ENCODE results near the gene KY.

Gene KY

DNA sequence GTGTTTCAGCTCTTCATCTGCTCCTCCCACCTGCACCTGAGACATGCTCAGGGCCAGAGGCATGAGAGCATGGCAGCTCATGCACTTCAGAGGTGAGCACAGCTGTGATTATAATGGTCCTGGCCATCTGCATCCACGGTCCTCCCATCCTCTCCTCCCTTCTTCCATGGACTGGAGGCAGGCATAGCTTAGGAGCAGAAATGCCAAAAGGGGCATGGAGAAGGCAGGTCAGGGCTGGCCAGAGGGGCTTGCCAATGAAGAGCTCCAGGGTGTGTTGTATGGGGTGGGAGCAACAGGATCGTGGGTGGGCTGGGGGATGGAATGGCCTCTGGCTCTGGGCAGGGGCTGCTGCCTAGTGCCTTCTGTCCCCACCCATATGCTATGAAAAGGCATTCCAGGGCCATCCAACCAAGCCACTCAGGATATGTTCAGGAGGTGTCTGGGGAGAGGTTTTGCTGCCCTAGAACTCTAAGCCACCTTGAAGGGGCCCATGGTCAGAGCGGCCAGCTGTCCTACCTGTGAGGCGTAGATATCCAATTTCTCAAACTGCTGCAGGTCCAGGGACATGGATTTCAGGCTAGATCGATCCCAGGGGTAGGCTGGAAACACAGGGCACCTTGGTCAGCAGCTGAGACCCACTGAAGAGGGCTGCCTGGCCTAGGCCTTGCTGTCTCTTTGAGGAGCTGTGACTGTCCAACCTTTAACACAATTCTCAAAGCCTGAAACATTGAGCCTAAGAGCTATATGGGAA, 26.1 kb downstream of the KY start:
- Histone ChIP-seq H3K36me3 (ENCODE audit: insufficient read depth, low read length) (no peaks in the 10 kb centered on the region), H3K9ac (ENCODE audit: low read depth, low read length) (no peak overlapping the region), H3K4me1 (ENCODE audit: insufficient read depth, low read length) (no peaks in the 10 kb centered on the region), H3K9me3 (ENCODE audit: control insufficient read depth, insufficient read depth, low read length) (no peaks in the 10 kb centered on the region; the same call in 1 of the 2 replicates)

DNA sequence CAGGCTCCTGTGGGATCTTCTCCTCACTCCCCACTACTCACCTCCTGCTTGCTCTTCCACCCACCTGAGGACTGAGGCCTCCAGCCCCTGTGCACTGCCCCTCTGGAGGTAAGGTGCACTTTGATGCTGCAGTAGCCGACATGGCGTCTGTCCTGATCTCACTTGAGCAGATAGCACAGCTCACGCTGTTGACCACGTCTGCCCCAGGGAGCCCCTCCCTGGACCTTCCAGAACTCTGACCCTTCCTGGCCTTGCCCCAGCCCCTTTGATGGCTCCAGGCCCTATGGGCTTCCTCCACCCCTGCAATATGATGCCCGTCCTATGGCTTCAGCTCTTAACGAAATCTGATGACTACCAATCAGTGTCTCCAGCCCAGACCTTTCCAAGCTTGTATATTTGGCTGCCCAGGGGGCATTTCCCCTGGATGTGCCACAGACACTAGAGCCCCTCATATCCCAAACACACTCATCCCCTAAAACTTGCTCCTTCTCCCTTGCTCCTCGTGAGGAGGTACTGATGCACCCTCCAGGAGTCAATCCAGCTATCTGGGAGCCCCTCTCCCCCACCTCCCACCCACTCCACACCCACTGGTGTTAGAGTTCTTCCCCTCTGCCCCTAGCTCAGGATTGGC, 27.1 kb downstream of the KY start:
- Histone ChIP-seq H3K9ac (ENCODE audit: low read depth, low read length) (no peak overlapping the region), H3K36me3 (ENCODE audit: insufficient read depth, low read length) (no peaks in the 10 kb centered on the region), H3K4me1 (ENCODE audit: insufficient read depth, low read length) (no peaks in the 10 kb centered on the region), H3K9me3 (ENCODE audit: control insufficient read depth, insufficient read depth, low read length) (no peaks in the 10 kb centered on the region; the same call in 1 of the 2 replicates)

DNA sequence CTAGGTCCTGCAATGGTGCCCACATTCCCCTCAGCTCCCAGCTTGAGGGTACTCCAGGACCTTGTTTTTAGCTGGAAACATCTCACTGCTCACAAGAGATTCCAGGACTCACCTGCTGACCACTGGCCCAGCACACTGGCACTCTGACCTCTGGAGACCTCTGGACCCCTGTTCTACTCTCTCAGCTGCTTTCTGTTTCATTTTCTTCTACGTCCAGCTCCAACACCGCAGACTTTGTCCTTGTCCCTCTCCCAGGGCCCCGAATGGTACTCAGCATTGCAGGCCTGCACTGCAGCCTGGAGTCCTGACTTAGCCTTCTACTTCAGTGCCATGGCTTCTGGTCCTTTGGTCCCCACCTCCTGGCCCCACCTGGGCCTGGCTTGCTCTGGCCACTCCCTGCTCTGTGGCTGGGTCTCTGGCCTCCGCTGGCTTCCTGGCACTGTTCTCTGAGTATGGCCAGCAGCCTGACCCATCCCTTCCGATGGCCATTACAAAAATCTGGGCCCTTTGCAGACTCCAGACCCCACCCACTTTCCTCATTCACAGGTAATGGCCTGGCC, 27.9 kb downstream of the KY start:
- Histone ChIP-seq H3K9me3 (ENCODE audit: control insufficient read depth, insufficient read depth, low read length) (no peaks in the 10 kb centered on the region), H3K9ac (ENCODE audit: low read depth, low read length) (no peak overlapping the region), H3K4me1 (ENCODE audit: insufficient read depth, low read length) (no peaks in the 10 kb centered on the region), H3K36me3 (ENCODE audit: insufficient read depth, low read length) (no peaks in the 10 kb centered on the region)

DNA sequence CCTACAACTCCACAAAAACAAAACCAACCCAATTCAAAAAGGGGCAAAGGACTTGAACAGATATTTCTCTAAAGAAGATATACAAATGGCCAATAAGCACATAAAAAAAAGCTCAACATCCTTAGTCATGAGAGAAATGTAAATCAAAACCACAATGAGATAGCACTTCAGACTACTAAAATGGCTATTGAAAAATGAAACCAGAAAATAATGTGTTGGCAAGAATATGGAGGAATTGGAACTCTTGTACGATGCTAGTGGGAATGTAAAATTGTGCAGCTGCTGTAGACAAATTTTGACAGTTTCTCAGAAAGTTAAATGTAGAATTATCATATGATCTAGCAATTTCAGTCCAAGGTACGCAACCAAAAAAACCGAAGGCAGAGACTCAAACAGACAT, 29.0 kb downstream of the KY start:
- H3K4me1 ChIP-seq (ENCODE audit: insufficient read depth, low read length): no peaks in the 10 kb centered on the region
- no peaks in the 10 kb centered on the region for H3K9me3 ChIP-seq (ENCODE audit: control insufficient read depth, insufficient read depth, low read length)
- no peak overlapping the region for H3K9ac ChIP-seq (ENCODE audit: low read depth, low read length)
- H3K36me3 ChIP-seq (ENCODE audit: insufficient read depth, low read length): no peaks in the 10 kb centered on the region

GRCh38 chr3:134620476-134621115, 30.2 kb downstream of the KY start:
- no peaks in the 10 kb centered on the region for H3K4me1 ChIP-seq (ENCODE audit: insufficient read depth, low read length)
- H3K36me3 ChIP-seq (ENCODE audit: insufficient read depth, low read length): no peaks in the 10 kb centered on the region
- no peaks in the 10 kb centered on the region for H3K9me3 ChIP-seq (ENCODE audit: control insufficient read depth, insufficient read depth, low read length)
- H3K9ac ChIP-seq (ENCODE audit: low read depth, low read length): no peak overlapping the region

DNA sequence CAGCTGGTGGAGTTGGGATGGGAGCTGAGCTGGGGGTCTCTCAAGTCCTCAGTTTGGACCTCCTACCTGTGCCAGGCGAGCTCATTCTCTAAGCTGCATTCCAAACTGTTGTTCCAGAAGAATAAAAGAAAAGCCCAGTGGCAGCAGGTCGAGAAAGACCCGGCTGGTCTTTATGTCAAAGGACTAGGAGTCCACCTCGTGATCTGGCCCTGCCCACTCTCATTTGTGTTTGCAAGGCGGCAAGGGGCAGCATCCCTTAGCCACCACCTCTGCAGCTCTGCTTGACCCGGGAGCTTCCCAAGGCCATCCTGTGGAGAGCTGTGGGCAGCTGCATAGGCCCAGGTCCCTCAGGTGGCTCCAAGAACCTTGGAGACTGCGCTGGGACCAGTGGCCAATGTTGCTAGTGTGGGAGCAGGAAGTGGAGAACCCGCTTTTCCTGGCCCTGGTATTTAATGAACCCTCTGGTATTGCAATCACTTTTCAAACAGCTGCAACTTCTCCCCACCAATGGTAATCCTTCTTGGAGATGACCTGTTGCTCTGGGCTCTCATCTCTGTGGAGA, 30.9 kb downstream of the KY start:
- no peaks in the 10 kb centered on the region for H3K36me3 ChIP-seq (ENCODE audit: insufficient read depth, low read length)
- no peaks in the 10 kb centered on the region for H3K9me3 ChIP-seq (ENCODE audit: control insufficient read depth, insufficient read depth, low read length)
- H3K9ac ChIP-seq (ENCODE audit: low read depth, low read length): no peak overlapping the region
- no peaks in the 10 kb centered on the region for H3K4me1 ChIP-seq (ENCODE audit: insufficient read depth, low read length)

- Histone ChIP-seq H3K36me3 (ENCODE audit: insufficient read depth, low read length) (no peaks in the 10 kb centered on the region), H3K9me3 (ENCODE audit: control insufficient read depth, insufficient read depth, low read length) (no peaks in the 10 kb centered on the region), H3K4me1 (ENCODE audit: insufficient read depth, low read length) (no peaks in the 10 kb centered on the region)
Observed at GRCh38 chr3:134619301-134619615, 31.6 kb downstream of the KY start.

DNA sequence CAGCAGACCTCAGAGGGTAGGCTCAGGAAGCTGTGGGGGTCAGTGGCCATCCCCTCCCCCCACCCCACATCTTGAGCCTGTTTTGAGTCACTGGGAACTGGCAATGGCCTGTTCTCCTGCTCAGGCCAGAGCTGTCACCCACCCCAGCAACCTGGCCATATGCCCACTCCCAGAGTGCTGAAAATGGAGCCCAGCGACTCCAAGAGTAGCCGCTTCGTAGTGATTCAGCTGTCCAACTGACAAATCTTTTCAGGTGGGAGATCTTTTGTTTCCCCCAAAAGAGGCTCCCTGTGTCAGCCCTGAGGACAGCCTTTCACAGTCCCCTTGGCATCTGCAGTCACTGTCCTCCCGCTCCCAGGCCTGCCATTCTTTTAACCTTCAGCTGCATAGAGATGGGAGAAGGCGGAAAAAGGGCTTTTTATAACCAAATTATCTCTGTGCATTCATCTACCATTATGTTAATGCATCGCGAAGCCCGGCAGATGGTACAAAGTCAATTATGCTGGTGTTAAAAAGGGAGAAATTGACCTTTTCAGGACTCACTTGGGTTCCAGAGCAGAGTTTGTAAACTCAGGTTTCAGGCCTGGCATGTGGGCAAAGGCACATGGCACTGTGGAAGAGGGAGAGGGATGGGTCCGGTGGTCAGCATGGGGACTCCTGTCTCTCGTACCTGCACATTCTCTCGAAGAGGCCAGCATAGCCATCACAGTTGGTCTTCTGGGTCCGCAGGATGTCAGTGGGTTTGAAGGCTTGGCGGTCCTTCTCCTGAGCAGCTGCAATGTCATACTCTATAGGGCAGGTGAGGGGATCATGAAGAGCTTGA, 32.1 kb downstream of the KY start:
- Histone ChIP-seq H3K9ac (ENCODE audit: low read depth, low read length) (no peak overlapping the region), H3K36me3 (ENCODE audit: insufficient read depth, low read length) (no peaks in the 10 kb centered on the region), H3K4me1 (ENCODE audit: insufficient read depth, low read length) (no peaks in the 10 kb centered on the region), H3K9me3 (ENCODE audit: control insufficient read depth, insufficient read depth, low read length) (no peaks in the 10 kb centered on the region)

More at GRCh38 chr3:134619301-134619615, 31.6 kb downstream of the KY start:
- H3K9ac ChIP-seq (ENCODE audit: low read depth, low read length): no peak overlapping the region

DNA sequence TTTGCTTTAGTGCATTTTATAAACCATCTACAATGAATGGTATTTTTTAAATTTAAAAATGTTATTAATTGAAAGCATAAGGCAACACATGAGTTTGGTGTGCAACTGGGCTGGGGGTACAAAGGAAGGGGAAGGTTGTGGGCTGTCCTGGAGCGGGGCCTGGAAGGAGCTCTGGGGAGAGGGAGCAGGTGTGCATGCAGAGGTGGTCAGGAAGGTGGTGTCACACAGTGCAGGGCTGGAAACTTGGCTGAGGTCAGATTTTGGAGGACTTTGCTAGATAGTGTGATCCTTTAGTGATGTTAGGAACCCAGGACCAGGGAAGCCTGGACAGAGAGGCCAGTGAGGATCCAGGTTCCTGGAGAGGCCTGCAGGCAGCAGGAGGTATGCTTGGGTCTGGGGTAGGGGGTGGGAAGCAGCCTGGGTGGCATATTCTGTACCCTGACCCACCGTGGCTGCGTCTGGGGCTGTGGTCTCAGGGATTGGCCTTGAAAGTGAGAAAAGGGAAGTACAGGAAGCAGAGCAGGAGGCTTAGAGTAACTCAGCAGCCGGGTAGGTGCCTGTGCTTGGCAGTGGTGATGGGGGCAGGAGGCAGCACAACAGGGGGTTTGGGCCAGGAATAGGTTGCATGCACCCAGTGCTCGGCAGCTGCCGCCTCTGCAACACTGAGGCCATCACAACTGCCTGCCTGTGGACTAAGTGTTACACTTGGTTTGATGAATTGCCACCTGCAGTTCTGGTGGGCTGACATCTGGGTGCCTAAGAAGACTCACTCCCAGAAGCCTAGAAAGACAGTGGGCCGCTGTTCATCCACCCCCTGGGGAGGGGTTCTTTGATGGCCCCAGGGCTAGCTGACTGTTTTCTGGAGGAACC, 33.0 kb downstream of the KY start:
- Histone ChIP-seq H3K36me3 (ENCODE audit: insufficient read depth, low read length) (no peaks in the 10 kb centered on the region), H3K4me1 (ENCODE audit: insufficient read depth, low read length) (no peaks in the 10 kb centered on the region), H3K9ac (ENCODE audit: low read depth, low read length) (no peak overlapping the region), H3K9me3 (ENCODE audit: control insufficient read depth, insufficient read depth, low read length) (no peaks in the 10 kb centered on the region)

- no peak overlapping the region for H3K9ac ChIP-seq (ENCODE audit: low read depth, low read length)
- no peaks in the 10 kb centered on the region for H3K36me3 ChIP-seq (ENCODE audit: insufficient read depth, low read length)
- no peaks in the 10 kb centered on the region for H3K9me3 ChIP-seq (ENCODE audit: control insufficient read depth, insufficient read depth, low read length)
- H3K4me1 ChIP-seq (ENCODE audit: insufficient read depth, low read length): no peaks in the 10 kb centered on the region
Observed at GRCh38 chr3:134615743-134616142, 35.1 kb downstream of the KY start.

DNA sequence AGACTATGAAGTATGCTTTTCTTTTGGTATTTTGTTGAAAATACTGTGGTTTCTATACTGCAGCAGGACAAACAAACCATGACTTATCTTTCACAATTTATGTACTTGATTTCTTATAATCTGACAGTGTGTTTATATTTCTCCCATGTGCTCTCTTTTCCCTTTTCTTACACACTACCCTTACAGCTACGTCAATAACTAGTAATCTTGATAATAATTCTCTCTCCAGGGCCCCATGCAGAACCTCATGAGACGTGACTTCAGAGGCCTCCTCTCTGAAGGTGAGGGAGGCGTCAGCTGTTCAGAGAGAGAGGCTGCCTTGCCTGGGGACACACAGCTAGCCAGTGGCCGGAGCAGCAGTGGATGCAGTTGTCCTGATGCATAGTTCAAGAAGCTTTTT, 35.9 kb downstream of the KY start:
- Histone ChIP-seq H3K9ac (ENCODE audit: low read depth, low read length) (no peak overlapping the region), H3K4me1 (ENCODE audit: insufficient read depth, low read length) (no peaks in the 10 kb centered on the region), H3K36me3 (ENCODE audit: insufficient read depth, low read length) (no peaks in the 10 kb centered on the region), H3K9me3 (ENCODE audit: control insufficient read depth, insufficient read depth, low read length) (no peaks in the 10 kb centered on the region)

DNA sequence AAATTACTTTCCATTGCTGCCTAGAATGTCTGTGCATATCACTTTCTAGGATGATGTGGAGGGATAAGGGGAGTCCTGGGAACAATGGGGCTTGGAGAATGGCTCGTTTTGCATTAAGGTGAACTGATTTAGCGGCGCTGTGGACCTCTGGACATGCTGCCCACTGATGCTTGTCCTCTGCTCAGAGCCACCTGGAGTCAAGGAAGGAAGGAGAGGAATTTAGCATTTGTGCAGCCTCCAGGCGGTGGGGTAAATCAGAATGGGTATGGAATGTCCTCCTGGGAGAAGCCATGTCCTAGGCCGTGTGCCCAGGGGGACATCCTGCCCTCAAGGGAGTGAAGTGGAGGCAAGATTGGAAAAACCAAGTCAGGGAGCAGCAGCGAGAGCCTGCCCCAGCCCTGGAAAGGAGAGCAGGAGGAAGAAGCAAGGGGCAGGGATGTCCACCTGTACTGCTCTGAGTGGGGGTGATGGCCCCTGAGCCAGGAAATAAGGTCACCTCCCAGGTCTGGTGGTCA, 37.8 kb downstream of the KY start:
- Histone ChIP-seq H3K4me1 (ENCODE audit: insufficient read depth, low read length) (no peaks in the 10 kb centered on the region), H3K9ac (ENCODE audit: low read depth, low read length) (no peak overlapping the region), H3K36me3 (ENCODE audit: insufficient read depth, low read length) (no peaks in the 10 kb centered on the region), H3K9me3 (ENCODE audit: control insufficient read depth, insufficient read depth, low read length) (no peaks in the 10 kb centered on the region)

DNA sequence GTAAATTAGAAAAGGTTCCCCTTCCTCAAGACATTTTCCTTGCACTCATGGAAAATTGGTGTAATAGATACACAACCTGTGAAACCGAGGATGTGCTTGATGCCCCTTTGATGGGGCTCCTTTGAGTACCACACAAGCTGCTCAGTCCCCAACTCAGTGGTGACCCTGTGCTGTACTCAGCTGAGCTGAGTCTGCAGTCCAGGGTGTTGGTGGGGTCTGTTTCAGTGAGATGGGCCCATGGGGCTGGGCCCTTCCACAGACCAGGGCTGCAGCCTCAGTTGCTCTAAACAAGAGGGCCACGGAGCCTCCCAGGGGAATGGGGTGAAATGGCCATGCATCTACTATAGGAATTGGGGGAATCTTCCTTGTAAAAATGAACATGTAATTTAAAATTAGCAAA, 39.3 kb downstream of the KY start:
- Histone ChIP-seq H3K9ac (ENCODE audit: low read depth, low read length) (no peak overlapping the region), H3K4me1 (ENCODE audit: insufficient read depth, low read length) (no peaks in the 10 kb centered on the region), H3K36me3 (ENCODE audit: insufficient read depth, low read length) (no peaks in the 10 kb centered on the region), H3K9me3 (ENCODE audit: control insufficient read depth, insufficient read depth, low read length) (no peaks in the 10 kb centered on the region)

Measured in ES-I3 (cell line).